Left ventricle myocardium inferior (tissue), 1 donor: Measurements from ENCODE around the gene CENPA. TPM values are rescaled to one million over a fixed set of nuclear protein-coding genes. Genes with fewer than 3 reads are reported as not detected.

Experiments used
- DNase-seq: peaks from one replicate; pipeline ENCODE4 v3.0.0-alpha.2; 2020
- H3K27ac ChIP-seq: fragments of 200-600 bp; replicated peaks from 2 replicates; pipeline ENCODE4 v1.8.0; 2021
- H3K27me3 ChIP-seq: fragments of 200-600 bp; 2 replicates; pipeline ENCODE4 v1.8.0; 2021; ENCODE audit warnings: low read depth
- H3K36me3 ChIP-seq: fragments of 200-600 bp; 2 replicates; pipeline ENCODE4 v1.8.0; 2021
- H3K4me1 ChIP-seq: fragments of 200-600 bp; 2 replicates; pipeline ENCODE4 v1.8.0; 2021
- H3K4me3 ChIP-seq: fragments of 200-600 bp; 2 replicates; pipeline ENCODE4 v1.8.0; 2021; ENCODE audit warnings: mild to moderate bottlenecking, moderate library complexity
- H3K9me3 ChIP-seq: fragments of 200-600 bp; replicated peaks from 2 replicates; pipeline ENCODE4 v1.8.0; 2021
- intact Hi-C: fragments of 100-400 bp; cut with micrococcal nuclease; formaldehyde crosslinking; loops from one replicate; pipeline ENCODE4 v1.11.0; 2022
- total RNA-seq: library from RNA; stranded (reverse); fragmentation: NEBNext Ultra II Directional; extraction: Animal tissue kit (Norgen Biotek cat#: 25700); gene quantifications from one replicate; pipeline ENCODE4 v1.2.1, GENCODE V29; 2021
- TF ChIP-seq, protein P1 (sequence below): fragments of 200-600 bp; IDR thresholded peaks from 2 replicates; pipeline ENCODE4 v1.8.0; 2021; ENCODE audit warnings: antibody characterized with exemption, mild to moderate bottlenecking, borderline replicate concordance
- donor health status: DM: no; HTN: yes; CAD: no; lungs with severe emphysema.

Gene CENPA
- total RNA-seq, 1 donor from 2014 or later = 2.5 TPM

DNA sequence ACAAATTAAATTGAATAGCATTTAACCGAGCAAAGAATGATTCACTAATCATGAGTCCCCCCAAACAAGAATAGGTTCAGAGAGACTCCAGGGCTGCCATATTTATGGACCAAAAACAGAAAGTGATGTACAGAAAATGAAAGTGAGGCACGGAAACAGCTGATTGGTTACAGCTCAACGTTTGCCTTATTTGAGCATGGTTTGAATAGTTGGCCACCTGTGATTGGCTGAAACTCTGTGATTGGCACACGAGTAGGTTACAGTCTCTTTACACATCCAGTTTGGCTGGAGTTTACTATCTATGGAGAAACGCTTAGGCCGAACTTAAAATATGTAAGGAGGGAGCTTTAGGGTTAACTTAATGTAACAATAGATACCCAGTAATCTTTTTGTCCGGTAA lies 35.1 kb downstream of the CENPA start:
- intact Hi-C loops = no loop called here
- no peaks in the 10 kb centered on the region for H3K9me3 ChIP-seq
- no peak overlapping the region for H3K27ac ChIP-seq
- no peaks in the 10 kb centered on the region for H3K36me3 ChIP-seq
- TF ChIP-seq, protein P1, sequence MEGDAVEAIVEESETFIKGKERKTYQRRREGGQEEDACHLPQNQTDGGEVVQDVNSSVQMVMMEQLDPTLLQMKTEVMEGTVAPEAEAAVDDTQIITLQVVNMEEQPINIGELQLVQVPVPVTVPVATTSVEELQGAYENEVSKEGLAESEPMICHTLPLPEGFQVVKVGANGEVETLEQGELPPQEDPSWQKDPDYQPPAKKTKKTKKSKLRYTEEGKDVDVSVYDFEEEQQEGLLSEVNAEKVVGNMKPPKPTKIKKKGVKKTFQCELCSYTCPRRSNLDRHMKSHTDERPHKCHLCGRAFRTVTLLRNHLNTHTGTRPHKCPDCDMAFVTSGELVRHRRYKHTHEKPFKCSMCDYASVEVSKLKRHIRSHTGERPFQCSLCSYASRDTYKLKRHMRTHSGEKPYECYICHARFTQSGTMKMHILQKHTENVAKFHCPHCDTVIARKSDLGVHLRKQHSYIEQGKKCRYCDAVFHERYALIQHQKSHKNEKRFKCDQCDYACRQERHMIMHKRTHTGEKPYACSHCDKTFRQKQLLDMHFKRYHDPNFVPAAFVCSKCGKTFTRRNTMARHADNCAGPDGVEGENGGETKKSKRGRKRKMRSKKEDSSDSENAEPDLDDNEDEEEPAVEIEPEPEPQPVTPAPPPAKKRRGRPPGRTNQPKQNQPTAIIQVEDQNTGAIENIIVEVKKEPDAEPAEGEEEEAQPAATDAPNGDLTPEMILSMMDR = no peak
- no peak overlapping the region for H3K4me3 ChIP-seq
- DNase-seq = no peak
- peaks cover 17% of the 10 kb centered on the region for H3K27me3 ChIP-seq
- H3K4me1 ChIP-seq = no peaks in the 10 kb centered on the region

DNA sequence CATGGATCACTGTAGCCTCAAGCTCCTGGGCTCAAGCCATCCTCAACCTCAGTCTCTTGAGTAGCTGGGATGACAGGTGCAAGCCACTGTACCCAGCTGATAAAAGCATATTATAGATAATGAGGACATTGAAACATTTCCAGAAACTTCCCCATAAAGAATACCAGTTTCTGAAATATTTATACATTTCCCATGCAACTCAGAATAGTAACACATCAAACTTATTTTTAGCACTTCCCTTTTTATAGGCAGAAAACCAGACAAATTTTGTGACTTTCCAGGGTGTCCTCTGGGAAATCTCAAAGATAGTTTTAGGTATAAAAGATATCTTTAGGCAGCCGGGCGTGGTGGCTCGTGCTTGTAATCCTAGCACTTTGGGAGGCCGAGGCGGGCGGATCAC lies 37.0 kb downstream of the CENPA start:
- intact Hi-C loops = no loop called here

DNA sequence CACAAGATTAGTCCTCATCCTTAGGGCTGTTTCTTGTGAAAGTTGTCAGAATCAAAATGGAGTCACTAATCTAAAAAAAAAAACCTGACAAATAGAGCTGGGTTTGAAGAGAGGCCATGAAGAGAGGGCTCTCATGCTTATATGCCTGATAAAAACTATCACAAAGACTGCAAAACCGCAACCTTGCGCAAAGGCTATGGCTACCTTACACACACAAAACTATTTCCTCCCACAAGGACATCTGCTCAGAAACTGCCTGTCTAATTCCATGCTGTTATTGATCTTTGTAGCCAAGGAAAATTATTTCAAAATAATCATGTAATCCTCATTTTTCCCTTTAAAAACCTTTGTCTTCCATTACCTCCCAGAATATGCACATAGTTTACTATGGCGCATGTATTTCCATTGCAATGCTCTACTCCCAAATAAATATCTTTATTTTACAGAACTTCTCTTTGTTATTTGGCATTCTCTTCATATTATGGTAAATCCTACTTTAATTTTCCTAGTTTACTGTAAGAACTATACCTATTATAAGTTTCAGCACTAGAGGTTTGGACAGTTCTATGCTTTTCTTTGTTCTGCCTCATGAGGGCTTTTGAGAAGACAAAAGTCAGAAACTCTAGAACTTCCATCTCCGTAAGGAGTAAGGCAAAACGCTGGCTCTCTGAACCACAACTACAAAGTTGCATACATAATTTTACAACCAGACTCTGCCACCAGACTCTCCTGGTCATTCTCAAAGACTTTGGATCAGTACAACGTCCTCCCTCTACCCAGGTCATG lies 52.5 kb downstream of the CENPA start:
- peaks cover 69% of the 10 kb centered on the region for H3K27me3 ChIP-seq
- TF ChIP-seq, protein P1 = no peak
- intact Hi-C loops = no loop called here
- no peak overlapping the region for H3K4me3 ChIP-seq
- no peaks in the 10 kb centered on the region for H3K9me3 ChIP-seq
- H3K36me3 ChIP-seq = no peaks in the 10 kb centered on the region
- no peaks in the 10 kb centered on the region for H3K4me1 ChIP-seq
- H3K27ac ChIP-seq = no peak overlapping the region
- no peak for DNase-seq

More for the DNA sequence above, 37.0 kb downstream of the CENPA start:
- H3K27me3 ChIP-seq = peaks cover 10% of the 10 kb centered on the region
- H3K27ac ChIP-seq = no peak overlapping the region
- no peaks in the 10 kb centered on the region for H3K4me1 ChIP-seq
- H3K36me3 ChIP-seq = no peaks in the 10 kb centered on the region
- H3K4me3 ChIP-seq = no peak overlapping the region
- DNase-seq = no peak
- TF ChIP-seq, protein P1 = no peak
- no peaks in the 10 kb centered on the region for H3K9me3 ChIP-seq

DNA sequence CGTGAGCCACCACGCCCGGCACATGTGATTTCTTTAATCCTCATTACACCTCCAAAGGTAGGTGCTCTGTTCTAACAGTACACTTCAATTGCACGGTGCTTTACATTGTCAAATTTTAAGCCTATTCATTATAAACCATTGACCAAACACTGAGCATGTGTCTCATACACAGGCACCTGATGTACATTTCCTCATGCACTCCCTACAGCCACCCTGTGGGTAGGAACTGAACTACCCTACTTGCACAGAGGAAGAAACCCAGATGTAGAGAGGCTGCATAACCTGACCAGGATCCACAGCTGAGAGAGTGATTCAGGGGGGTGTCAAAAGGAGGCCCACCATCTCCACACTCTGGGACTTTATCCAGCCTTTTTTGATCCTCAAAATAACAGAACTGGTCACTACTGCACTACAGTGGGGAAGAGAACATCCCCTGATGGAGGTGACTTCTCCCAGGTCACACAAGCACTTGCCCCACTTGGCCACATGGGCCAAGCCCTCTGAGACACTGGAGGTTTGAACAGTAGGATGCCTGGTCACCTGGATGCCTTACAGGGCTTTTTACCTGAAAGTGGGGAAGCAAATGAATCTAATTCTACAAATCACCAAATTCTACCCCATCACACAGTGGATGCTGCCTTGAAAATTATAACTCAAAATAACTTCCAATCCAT lies 55.2 kb downstream of the CENPA start:
- H3K27ac ChIP-seq = no peak overlapping the region
- no peak for DNase-seq
- no peaks in the 10 kb centered on the region for H3K9me3 ChIP-seq
- no peaks in the 10 kb centered on the region for H3K4me1 ChIP-seq
- intact Hi-C loops = no loop called here
- TF ChIP-seq, protein P1 = no peak
- peaks cover 80% of the 10 kb centered on the region for H3K27me3 ChIP-seq
- no peak overlapping the region for H3K4me3 ChIP-seq
- H3K36me3 ChIP-seq = no peaks in the 10 kb centered on the region

DNA sequence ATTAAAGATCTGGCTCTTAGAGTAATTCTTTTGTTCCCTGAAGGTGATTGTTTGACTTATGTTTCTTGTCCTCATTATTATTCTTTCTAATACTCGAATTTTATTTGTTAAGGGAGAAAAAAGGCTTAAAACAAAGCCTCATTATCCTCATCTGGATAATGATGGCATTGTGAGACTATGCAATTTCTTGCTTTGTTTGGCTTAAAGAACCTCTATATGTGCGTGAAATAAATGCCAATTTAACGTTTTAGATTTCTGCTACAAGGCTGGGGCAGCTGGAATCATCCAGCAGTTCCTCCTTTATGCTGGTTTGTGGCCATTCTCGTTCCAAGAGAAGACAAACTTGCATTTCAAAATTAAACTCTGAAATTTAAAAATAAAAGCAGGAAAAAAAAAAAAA lies 57.2 kb downstream of the CENPA start:
- intact Hi-C loops = no loop called here
- Histone ChIP-seq H3K4me3 (no peak overlapping the region), H3K36me3 (no peaks in the 10 kb centered on the region), H3K27me3 (peaks cover 91% of the 10 kb centered on the region), H3K9me3 (no peaks in the 10 kb centered on the region), H3K4me1 (peaks cover 17% of the 10 kb centered on the region), H3K27ac (no peak overlapping the region)
- TF ChIP-seq, protein P1 = no peak
- no peak for DNase-seq

Other genes starting within 250 kb of the CENPA start
- gene CIB4, start 144.7 kb upstream of the CENPA start, total RNA-seq = not detected
- 3.2 TPM for gene KCNK3, start 93.3 kb upstream of the CENPA start, total RNA-seq
- 19.6 TPM for gene SLC35F6, start 21.8 kb upstream of the CENPA start, total RNA-seq
- not detected for gene DPYSL5, start 62.1 kb downstream of the CENPA start, total RNA-seq
- 57.4 TPM for gene MAPRE3, start 184.6 kb downstream of the CENPA start, total RNA-seq
- gene TMEM214, start 246.9 kb downstream of the CENPA start, total RNA-seq = 31.4 TPM